GM12874 (cell line): ENCODE data around the gene PRKCE.

Experiments used
- TF ChIP-seq, protein P1 (sequence below): IDR thresholded peaks from 2 replicates; pipeline ENCODE4 v1.5.1; 2011; ENCODE audit warnings: low read depth, mild to moderate bottlenecking, control low read depth, low read length, moderate library complexity; ENCODE audit not compliant: insufficient read depth

The PRKCE gene

GRCh38 chr2:45651415-45652089 is at the start of gene PRKCE:
PRKCE (plus strand) TSS chr2:45651675.
- TF ChIP-seq, protein P1, sequence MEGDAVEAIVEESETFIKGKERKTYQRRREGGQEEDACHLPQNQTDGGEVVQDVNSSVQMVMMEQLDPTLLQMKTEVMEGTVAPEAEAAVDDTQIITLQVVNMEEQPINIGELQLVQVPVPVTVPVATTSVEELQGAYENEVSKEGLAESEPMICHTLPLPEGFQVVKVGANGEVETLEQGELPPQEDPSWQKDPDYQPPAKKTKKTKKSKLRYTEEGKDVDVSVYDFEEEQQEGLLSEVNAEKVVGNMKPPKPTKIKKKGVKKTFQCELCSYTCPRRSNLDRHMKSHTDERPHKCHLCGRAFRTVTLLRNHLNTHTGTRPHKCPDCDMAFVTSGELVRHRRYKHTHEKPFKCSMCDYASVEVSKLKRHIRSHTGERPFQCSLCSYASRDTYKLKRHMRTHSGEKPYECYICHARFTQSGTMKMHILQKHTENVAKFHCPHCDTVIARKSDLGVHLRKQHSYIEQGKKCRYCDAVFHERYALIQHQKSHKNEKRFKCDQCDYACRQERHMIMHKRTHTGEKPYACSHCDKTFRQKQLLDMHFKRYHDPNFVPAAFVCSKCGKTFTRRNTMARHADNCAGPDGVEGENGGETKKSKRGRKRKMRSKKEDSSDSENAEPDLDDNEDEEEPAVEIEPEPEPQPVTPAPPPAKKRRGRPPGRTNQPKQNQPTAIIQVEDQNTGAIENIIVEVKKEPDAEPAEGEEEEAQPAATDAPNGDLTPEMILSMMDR: no peak

DNA sequence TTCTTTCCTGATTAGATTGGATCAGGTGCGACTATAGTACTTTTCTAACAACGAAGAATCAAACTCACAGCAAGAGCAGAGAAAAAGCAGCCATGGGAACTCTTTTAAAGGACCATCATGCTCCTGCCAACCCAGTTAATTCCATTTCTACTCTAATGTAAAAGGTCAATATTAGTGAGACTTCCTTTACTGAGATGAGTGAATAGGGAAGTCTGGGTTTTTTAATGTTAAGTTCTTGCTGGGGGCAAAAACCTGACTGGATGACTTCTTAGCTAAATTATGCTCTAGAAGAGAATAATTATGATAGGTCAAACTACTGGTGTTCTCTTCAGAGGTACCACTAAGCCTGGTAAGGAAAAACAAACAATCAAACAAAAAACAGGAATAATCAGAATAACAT is 48.9 kb upstream of the PRKCE start:
- TF ChIP-seq, protein P1: no peak

DNA sequence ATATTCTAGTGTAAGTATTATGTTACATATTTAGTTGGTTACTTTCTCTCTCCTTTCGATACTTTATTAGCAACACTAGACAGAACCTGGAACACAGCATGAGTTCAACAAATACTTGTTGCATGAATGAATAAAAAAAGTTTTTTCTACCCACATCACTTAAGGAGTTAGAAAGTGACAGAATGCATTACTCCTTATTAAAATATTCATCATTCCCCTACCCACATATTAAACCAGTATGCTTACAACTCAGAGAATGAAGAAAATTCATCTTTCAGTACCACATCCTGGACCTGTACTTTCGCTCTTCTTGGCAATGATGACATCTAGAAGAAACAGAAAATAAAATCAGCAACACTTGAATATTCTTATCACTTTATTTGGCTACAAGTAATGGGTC is 46.4 kb upstream of the PRKCE start:
- TF ChIP-seq, protein P1: no peak

GRCh38 chr2:45606796-45607195 is 44.7 kb upstream of the PRKCE start:
- TF ChIP-seq, protein P1: no peak

DNA sequence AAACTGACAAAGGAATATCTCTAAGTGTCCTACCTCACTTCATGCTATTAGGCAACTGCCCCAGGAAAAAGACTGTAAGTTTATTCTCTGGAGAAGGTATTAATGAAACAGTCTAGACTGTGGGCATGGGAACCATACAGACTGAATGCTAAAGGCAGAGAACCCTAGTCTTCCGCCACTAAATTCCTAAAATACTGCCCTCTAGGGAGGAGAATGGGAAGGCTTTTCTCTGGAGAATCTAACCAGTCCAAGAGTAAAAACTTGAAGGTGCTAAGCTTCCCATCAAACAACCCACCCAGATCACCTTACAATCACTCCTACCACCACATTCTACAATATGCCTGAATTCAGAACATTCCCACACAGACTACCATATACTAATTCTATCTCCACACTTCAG is 43.8 kb upstream of the PRKCE start:
- TF ChIP-seq, protein P1: 0 out of 2 replicates have a peak, but pooled peaks have one; percentile 8

DNA sequence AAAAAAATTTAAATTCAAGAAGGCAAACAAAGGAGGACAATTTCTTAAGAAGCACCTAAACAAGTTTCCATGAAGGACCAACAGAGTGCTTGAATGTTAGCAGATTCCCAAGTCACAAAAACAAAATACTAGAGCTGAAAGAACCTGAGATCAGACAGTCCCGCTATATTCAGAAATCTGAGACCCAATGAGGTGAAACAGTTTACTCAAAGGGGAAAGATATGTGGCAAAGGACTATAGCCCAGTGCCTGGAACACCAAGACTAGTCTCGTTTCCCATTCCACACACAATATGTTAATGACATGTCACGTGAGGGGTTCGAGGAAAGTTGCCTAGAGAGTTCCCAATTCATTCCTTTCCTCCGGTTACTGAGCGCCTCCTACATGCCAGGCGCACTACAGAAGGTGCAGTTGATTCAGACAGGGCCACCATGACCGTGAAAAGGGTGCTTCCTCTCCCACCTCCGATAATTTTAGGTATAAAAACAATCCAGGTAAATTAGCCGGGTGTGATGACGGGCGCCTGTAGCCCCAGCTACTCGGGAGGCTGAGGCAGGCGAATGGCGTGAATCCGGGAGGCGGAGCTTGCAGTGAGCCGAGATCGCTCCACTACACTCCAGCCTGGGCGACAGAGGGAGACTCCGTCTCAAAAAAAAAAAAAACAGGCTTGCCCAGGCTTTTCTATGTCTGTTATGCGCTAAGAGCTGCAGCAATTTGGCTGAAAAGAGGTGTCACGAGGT is 41.0 kb upstream of the PRKCE start:
- TF ChIP-seq, protein P1: no peak

DNA sequence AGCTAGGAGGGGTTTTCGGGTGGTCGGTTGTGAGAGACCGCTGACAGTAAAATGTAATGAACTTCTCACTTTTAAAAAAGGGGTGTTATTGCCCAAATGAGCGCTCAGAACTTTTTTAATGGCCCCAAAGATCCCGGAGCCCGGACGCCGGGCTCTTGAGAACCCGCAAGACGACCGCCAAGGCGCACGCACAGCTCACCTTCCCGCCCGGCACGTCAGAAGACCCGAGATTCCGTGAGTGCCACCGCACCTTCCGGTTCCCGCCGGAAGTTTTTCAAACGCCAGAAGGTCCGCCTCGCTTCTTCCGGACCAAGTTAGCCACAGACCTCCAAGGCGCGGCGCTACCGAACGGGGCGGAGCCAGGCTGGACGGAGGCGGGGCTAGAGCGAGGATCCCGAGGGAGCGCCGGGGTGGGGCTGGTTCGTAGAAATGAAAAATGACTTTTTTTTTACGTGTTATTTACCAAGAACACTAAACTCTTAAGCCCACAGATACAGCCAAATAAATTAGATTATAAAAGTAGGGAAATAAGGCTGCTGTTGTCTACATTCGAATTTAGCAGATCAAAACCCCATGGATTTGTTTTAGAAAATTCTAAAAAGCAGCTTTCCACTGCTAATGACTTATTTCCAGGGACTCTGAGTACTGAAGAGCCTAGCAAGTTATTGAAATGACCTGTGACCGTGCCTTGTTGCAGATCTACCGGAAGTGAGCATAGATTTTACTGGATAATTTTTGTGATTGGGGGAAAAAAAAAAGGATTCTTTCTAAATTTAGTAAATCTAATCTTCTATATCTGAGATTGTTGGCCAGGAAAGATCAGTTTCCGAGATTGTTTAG is 40.2 kb upstream of the PRKCE start, which contains the start of gene SRBD1:
TSS of gene SRBD1 (minus strand) at position 248 of the 840 bp plus-strand sequence. CDS start 5,826 bp downstream, outside the sequence.
- TF ChIP-seq, protein P1: no peak
